Tibial artery (tissue), 4 donors: ENCODE results near the gene DCP2.

ENCODE experiments used
- DNase-seq, 2 donors: peaks; one replicate each; pipeline ENCODE4 v3.0.0-alpha.2; 2019
- H3K27ac ChIP-seq, 2 donors: fragments of 200-600 bp; sonication (generic) in 1 of 2; 1 replicate in 1 of 2; 2 replicates in 1 of 2; pipeline ENCODE4 v1.5.1; 2018 to 2019; ENCODE audit warnings: mild to moderate bottlenecking in 1 of 2
- H3K27me3 ChIP-seq, 2 donors: fragments of 200-600 bp; sonication (generic) in 1 of 2; one replicate each; pipeline versions ENCODE4 v1.5.1 to v1.6.0; 2016 to 2019
- H3K36me3 ChIP-seq, 3 donors: fragments of 200-600 bp; sonication (generic) in 2 of 3; one replicate each; pipeline ENCODE4 v1.5.1; 2016 to 2019; ENCODE audit warnings: mild to moderate bottlenecking in 2 of 3
- H3K4me1 ChIP-seq, 4 donors: fragments of 200-600 bp; sonication (generic) in 2 of 4; 1 replicate in 3 of 4; 2 replicates in 1 of 4; pipeline ENCODE4 v1.5.1; 2016 to 2019
- H3K4me3 ChIP-seq, 2 donors: fragments of 200-600 bp; sonication (generic) in 1 of 2; 1 replicate in 1 of 2; 2 replicates in 1 of 2; pipeline ENCODE4 v1.5.1; 2018 to 2019; ENCODE audit warnings: mild to moderate bottlenecking in 2 of 2
- H3K9me3 ChIP-seq, 3 donors: fragments of 200-600 bp; sonication (generic) in 1 of 3; one replicate each; pipeline ENCODE4 v1.5.1; 2016 to 2019
- CTCF ChIP-seq, 2 experiments: fragments of 200-600 bp in 1 of 2; fragments of 450-650 bp in 1 of 2; IDR thresholded peaks; one replicate each; pipeline ENCODE4 v1.5.1; 2017 to 2019; ENCODE audit warnings: antibody characterized with exemption in 2 of 2, mild to moderate bottlenecking in 1 of 2, moderate library complexity in 1 of 2
- intact Hi-C: fragments of 100-400 bp; cut with DNase I; formaldehyde crosslinking; loops from one replicate; pipeline ENCODE4 v1.15.0; 2023; ENCODE audit warnings: low total_unique reads

The DCP2 gene

GRCh38 chr5:113054899-113055298, 78.3 kb downstream of the DCP2 start:
- no peak overlapping the region for H3K27ac ChIP-seq
- intact Hi-C loops: no loop called here
- H3K9me3 ChIP-seq: no peaks in the 10 kb centered on the region
- H3K4me3 ChIP-seq: no peak overlapping the region
- peaks cover 0 to 8% (median 0%) of the 10 kb centered on the region in 3 donors for H3K36me3 ChIP-seq
- no peak for DNase-seq
- no peaks in the 10 kb centered on the region for H3K27me3 ChIP-seq
- H3K4me1 ChIP-seq: peaks cover 0 to 20% (median 11%) of the 10 kb centered on the region in 4 donors
- TF ChIP-seq CTCF (IDR thresholded peaks at IDR 0.05): no peak

- no peak for TF ChIP-seq CTCF (IDR thresholded peaks at IDR 0.05)
- Histone ChIP-seq H3K4me3 (no peak overlapping the region), H3K27ac (no peak overlapping the region), H3K27me3 (no peaks in the 10 kb centered on the region), H3K4me1 (peaks cover 0 to 6% (median 2%) of the 10 kb centered on the region in 4 donors), H3K36me3 (peaks cover 0 to 8% (median 0%) of the 10 kb centered on the region in 3 donors), H3K9me3 (no peaks in the 10 kb centered on the region)
- no peak for DNase-seq
- intact Hi-C loops: no loop called here
Observed at GRCh38 chr5:113056988-113057387, 80.4 kb downstream of the DCP2 start.

GRCh38 chr5:113057557-113057984, 81.0 kb downstream of the DCP2 start:
- intact Hi-C loops: no loop called here
- Histone ChIP-seq H3K9me3 (no peaks in the 10 kb centered on the region), H3K4me1 (peaks cover 0 to 8% (median under 1%) of the 10 kb centered on the region in 4 donors), H3K27me3 (no peaks in the 10 kb centered on the region), H3K27ac (no peak overlapping the region), H3K4me3 (no peak overlapping the region), H3K36me3 (peaks cover 0 to 9% (median 0%) of the 10 kb centered on the region in 3 donors)
- TF ChIP-seq CTCF (IDR thresholded peaks at IDR 0.05): no peak
- DNase-seq: no peak

GRCh38 chr5:113058269-113058668, 81.7 kb downstream of the DCP2 start:
- intact Hi-C loops: no loop called here
- no peak for DNase-seq
- Histone ChIP-seq H3K27ac (no peak overlapping the region), H3K27me3 (no peaks in the 10 kb centered on the region), H3K9me3 (no peaks in the 10 kb centered on the region), H3K36me3 (peaks cover 0 to 12% (median 3%) of the 10 kb centered on the region in 3 donors), H3K4me3 (no peak overlapping the region), H3K4me1 (peaks cover 0 to 9% (median 0%) of the 10 kb centered on the region in 4 donors)
- no peak for TF ChIP-seq CTCF (IDR thresholded peaks at IDR 0.05)

- TF ChIP-seq CTCF (IDR thresholded peaks at IDR 0.05): no peak
- intact Hi-C loops: no loop called here
Observed at GRCh38 chr5:113058706-113059226, 82.2 kb downstream of the DCP2 start.

More at GRCh38 chr5:113058706-113059226, 82.2 kb downstream of the DCP2 start:
- no peak for DNase-seq
- Histone ChIP-seq H3K4me1 (peaks cover 0 to 9% (median 0%) of the 10 kb centered on the region in 4 donors), H3K27me3 (no peaks in the 10 kb centered on the region), H3K36me3 (peaks cover 0 to 13% (median 8%) of the 10 kb centered on the region in 3 donors), H3K27ac (no peak overlapping the region), H3K9me3 (no peaks in the 10 kb centered on the region), H3K4me3 (no peak overlapping the region)
